GM12892 (cell line): ENCODE results near the gene KRTAP9-8.
"Not testable (repeated sequence)": the region's sequence is repeated elsewhere in the genome, so short reads cannot be mapped to it uniquely, and the experiment has no call there.

ENCODE experiments used
- DNase-seq: peaks from one replicate; pipeline ENCODE4 v3.0.0; 2011; ENCODE audit not compliant: insufficient read length
- FAIRE-seq: peaks from 2 replicates; lab custom pipeline; 2011; peaks lifted over from hg19 to GRCh38; lab: Jason Lieb, UNC
- POLR2A ChIP-seq: IDR thresholded peaks from 2 replicates; pipeline ENCODE4 v1.6.1; 2011; ENCODE audit warnings: low read depth, low read length, control low read depth
- POLR2AphosphoS5 ChIP-seq: IDR thresholded peaks from 2 replicates; pipeline ENCODE4 v1.6.1; 2011; ENCODE audit warnings: low read depth, low read length, control low read depth
- TAF1 ChIP-seq: IDR thresholded peaks from 2 replicates; pipeline ENCODE4 v1.6.1; 2011; ENCODE audit warnings: low read depth, mild to moderate bottlenecking, control low read depth, low read length, borderline replicate concordance

KRTAP9-8 gene

GRCh38 chr17:41249637-41250240 is 11.9 kb downstream of the KRTAP9-8 start, which contains the start of gene KRTAP9-4:
Gene KRTAP9-4 (plus strand): TSS chr17:41249687. CDS start chr17:41249721, 34 bp downstream.
- FAIRE-seq, DNase-seq: not testable (repeated sequence)

- FAIRE-seq (no peak), DNase-seq (no peak)
- no peak for TF ChIP-seq TAF1
- no peak for TF ChIP-seq POLR2AphosphoS5
- no peak for TF ChIP-seq POLR2A
These were observed 13.5 kb downstream of the KRTAP9-8 start for GRCh38 chr17:41251261-41251660.

- FAIRE-seq (no peak), DNase-seq (no peak)
- TF ChIP-seq TAF1 (no peak), POLR2A (no peak), POLR2AphosphoS5 (no peak)
These were observed 17.1 kb downstream of the KRTAP9-8 start for GRCh38 chr17:41254861-41255260.

GRCh38 chr17:41255381-41256290 is 17.8 kb downstream of the KRTAP9-8 start, which contains the start of gene KRTAP9-9:
Gene KRTAP9-9 (plus strand): TSS chr17:41255384.
- not testable (repeated sequence) for DNase-seq, FAIRE-seq

GRCh38 chr17:41256291-41256685 is 18.5 kb downstream of the KRTAP9-8 start:
- DNase-seq (no peak), FAIRE-seq (no peak)
- no peak for TF ChIP-seq POLR2A
- TF ChIP-seq TAF1, result no peak
- TF ChIP-seq POLR2AphosphoS5, result no peak

GRCh38 chr17:41258406-41258805 is 20.6 kb downstream of the KRTAP9-8 start:
- FAIRE-seq (no peak), DNase-seq (no peak)
- TF ChIP-seq POLR2AphosphoS5, result no peak
- TF ChIP-seq TAF1, result no peak
- TF ChIP-seq POLR2A, result no peak

GRCh38 chr17:41263212-41263611 is 25.4 kb downstream of the KRTAP9-8 start:
- DNase-seq, result no peak
- TF ChIP-seq TAF1 (no peak), POLR2A (no peak), POLR2AphosphoS5 (no peak)
- FAIRE-seq, result no peak

- DNase-seq (no peak), FAIRE-seq (no peak)
- TF ChIP-seq POLR2A (no peak), POLR2AphosphoS5 (no peak), TAF1 (no peak)
These were observed 26.8 kb downstream of the KRTAP9-8 start for GRCh38 chr17:41264599-41264998.

GRCh38 chr17:41265078-41265477 is 27.3 kb downstream of the KRTAP9-8 start, which contains the start of gene KRTAP9-6:
Gene KRTAP9-6 (plus strand): TSS chr17:41265378. CDS start chr17:41265378, 0 bp downstream.
- DNase-seq (no peak), FAIRE-seq (no peak)
- TF ChIP-seq POLR2A (no peak), POLR2AphosphoS5 (no peak), TAF1 (no peak)

- FAIRE-seq (no peak), DNase-seq (no peak)
- TF ChIP-seq POLR2AphosphoS5 (no peak), TAF1 (no peak), POLR2A (no peak)
These were observed 29.9 kb downstream of the KRTAP9-8 start for GRCh38 chr17:41267711-41268110.

GRCh38 chr17:41271323-41271722 is 33.5 kb downstream of the KRTAP9-8 start:
- not testable (repeated sequence) for FAIRE-seq, DNase-seq

- DNase-seq (no peak), FAIRE-seq (no peak)
- TF ChIP-seq POLR2A, result no peak
- TF ChIP-seq TAF1, result no peak
These were observed 34.1 kb downstream of the KRTAP9-8 start for GRCh38 chr17:41271858-41272257.

- not testable (repeated sequence) for DNase-seq, FAIRE-seq
These were observed 37.9 kb downstream of the KRTAP9-8 start, which contains the start of gene KRTAP9-7 for GRCh38 chr17:41275648-41276190. Gene KRTAP9-7 (plus strand): TSS chr17:41275698. CDS start chr17:41275698, 0 bp downstream.
